ENCODE measurements around the gene AK1.

AK1 gene

DNA sequence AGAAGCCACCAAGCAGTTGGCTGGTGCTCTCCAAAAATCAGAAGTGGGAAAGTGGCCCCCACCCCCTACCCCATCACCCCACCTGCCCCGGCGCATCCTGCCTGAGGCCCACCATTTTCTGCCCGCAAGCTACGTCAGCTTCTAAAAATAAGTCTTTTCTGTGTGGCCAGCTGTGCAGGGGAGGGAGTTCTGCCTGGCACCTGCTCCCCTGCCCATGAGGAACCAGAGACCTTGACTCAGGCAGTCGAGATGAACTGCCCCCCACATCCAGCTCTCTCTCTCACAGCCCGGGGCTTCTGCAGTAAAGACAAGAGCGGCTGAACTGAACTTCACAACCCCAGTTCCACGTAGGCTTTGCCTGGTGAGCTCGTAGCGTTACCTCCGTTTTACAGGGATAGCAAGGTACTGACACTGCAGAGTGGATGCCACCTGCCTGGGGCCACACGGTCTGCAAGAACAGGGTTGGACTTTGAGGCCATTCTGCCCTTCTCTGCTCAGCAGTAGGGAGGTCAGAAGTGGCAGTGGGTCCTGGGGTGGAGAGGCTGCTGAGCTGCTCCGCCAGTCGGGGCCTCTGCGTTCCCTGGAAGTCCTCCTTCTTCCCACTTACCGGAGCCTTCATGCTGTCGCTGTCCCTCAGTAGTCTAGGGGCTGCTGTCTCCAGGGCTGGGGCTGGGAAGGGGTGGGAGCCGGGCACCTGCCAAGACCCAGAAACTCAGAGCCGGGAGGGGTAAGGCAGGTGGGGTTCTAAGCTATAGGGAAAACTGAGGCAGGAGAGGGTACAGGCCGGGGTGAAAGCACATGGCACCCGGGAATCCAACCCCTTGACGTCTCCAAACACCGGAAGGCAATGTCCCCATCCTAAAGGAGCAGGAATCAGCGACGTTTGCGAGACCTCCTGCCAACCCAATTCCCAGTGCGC, 38.6 kb upstream of the AK1 start:
- peak overlapping the region; percentile 96 for H3K4me3 ChIP-seq (ENCODE audit: low read depth, low read length)
- TF ChIP-seq, protein P1, sequence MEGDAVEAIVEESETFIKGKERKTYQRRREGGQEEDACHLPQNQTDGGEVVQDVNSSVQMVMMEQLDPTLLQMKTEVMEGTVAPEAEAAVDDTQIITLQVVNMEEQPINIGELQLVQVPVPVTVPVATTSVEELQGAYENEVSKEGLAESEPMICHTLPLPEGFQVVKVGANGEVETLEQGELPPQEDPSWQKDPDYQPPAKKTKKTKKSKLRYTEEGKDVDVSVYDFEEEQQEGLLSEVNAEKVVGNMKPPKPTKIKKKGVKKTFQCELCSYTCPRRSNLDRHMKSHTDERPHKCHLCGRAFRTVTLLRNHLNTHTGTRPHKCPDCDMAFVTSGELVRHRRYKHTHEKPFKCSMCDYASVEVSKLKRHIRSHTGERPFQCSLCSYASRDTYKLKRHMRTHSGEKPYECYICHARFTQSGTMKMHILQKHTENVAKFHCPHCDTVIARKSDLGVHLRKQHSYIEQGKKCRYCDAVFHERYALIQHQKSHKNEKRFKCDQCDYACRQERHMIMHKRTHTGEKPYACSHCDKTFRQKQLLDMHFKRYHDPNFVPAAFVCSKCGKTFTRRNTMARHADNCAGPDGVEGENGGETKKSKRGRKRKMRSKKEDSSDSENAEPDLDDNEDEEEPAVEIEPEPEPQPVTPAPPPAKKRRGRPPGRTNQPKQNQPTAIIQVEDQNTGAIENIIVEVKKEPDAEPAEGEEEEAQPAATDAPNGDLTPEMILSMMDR (IDR thresholded peaks at IDR 0.05; ENCODE audit: borderline replicate concordance, insufficient read depth, low read depth, low read length): no peak

DNA sequence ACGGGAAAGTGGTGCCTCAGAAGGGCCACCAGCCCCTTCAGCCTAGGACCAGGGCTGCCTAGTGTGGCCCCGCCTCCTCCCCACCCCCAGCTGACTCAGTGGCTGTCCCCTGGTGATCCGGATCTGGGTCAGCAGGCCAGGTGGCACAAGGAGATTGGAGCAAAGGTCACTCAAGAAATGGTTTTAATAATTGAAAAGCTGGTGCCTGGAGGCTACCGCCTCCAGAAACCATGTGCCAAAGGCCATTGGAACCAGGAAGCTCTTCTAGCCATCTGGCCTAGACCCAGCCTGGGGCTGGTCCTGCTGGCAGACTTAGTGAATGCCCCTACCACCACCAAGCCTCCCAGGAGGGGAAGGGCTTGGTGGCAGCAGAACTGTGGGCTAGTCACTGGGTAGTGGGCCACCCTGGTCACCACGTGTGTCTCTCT, 37.9 kb upstream of the AK1 start:
- TF ChIP-seq, protein P1 (IDR thresholded peaks at IDR 0.05; ENCODE audit: borderline replicate concordance, insufficient read depth, low read depth, low read length): no peak
- H3K4me3 ChIP-seq (ENCODE audit: low read depth, low read length): peak overlapping the region; percentile 96

DNA sequence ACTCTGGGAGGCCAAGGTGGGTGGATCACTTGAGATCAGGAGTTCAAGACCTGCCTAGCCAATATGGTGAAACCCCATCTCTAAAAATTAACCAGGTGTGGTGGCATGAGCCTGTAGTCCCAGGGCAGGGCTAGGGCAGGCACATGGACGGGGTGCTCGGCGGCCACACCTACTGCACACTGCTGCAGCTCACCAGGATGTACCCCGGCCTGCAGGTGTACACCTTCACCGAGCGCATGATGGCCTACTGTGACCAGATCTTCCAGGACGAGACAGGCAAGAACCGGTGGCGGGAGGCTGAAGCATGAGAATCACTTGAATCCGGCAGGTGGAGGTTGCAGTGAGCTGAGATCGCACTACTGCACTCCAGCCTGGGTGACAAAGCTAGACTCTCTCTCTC, 36.2 kb upstream of the AK1 start:
- no peak overlapping the region for H3K4me3 ChIP-seq (ENCODE audit: low read depth, low read length)
- TF ChIP-seq, protein P1 (IDR thresholded peaks at IDR 0.05; ENCODE audit: borderline replicate concordance, insufficient read depth, low read depth, low read length): no peak

DNA sequence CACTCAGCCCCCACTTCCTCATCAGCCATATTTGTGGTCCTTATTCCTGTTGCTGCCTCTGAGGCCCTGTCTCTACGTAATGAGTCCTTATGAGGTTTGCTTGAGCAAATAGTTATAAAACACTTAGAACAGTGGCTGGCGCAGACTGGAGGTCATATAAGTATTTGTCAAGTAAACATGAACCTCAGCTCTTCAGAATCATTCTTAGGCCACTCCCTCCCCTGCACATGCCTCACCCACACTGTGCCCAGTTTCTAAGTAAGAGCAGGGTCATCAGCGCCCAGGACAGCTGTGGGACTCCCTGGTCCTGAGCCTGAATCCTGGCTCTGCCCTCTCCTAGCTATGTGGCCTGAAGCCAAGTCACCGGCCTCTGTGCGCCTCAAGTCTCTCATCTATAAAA, 35.4 kb upstream of the AK1 start:
- TF ChIP-seq, protein P1 (IDR thresholded peaks at IDR 0.05; ENCODE audit: borderline replicate concordance, insufficient read depth, low read depth, low read length): no peak

DNA sequence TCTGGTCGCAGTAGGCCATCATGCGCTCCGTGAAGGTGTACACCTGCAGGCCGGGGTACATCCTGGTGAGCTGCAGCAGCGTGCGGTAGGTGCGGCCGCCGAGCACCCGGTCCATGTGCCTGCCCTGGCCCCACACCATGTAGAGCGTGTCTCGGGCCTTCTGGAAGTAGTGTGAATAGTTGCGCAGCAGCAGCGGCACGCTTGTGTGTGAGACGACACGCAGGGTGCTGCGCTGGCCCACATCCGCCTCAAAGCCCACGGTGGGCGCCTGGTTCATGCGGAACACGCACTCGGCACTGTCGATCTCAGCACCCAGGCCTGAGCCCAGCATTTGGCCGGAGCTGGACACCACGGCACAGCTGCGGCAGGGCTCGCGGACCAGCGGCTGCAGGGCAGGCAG, 34.8 kb upstream of the AK1 start:
- no peak overlapping the region for H3K4me3 ChIP-seq (ENCODE audit: low read depth, low read length)
- TF ChIP-seq, protein P1 (IDR thresholded peaks at IDR 0.05; ENCODE audit: borderline replicate concordance, insufficient read depth, low read depth, low read length): no peak

More for the DNA sequence above, 35.4 kb upstream of the AK1 start:
- H3K4me3 ChIP-seq (ENCODE audit: low read depth, low read length): no peak overlapping the region

DNA sequence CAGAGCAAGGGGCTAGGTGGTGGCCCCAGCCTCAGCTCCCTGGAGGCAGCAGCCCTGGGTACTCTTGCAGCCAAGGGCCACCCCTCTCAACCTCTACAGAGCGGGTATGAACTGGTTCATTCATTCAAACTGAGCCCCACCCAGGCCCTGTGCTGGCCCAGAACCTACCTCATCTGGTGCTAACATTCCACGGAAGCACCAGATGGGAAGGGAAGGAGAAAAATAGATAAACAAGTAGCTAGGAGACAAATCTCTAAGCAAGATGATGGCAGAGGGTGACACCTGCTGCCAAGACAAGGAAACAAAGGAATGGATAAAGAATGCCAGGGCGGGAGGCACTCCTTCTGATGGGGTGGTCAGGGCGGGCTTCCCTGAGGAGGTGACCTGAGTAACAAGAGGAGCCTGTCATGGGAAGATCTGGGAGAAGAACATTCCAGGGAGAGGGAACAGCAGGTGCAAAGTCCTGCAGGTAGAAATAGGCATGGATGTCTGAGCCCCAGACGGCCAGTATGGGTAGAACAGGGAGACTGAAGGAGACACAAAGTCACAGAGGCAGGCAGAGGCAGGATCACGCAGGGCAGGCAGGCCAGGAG, 33.2 kb upstream of the AK1 start:
- TF ChIP-seq, protein P1 (IDR thresholded peaks at IDR 0.05; ENCODE audit: borderline replicate concordance, insufficient read depth, low read depth, low read length): no peak
- H3K4me3 ChIP-seq (ENCODE audit: low read depth, low read length): no peak overlapping the region
